GM18520 (cell line): Measurements from ENCODE around the gene SRGAP1.

Experiments
- ATAC-seq: cut with Tn5 transposase; IDR thresholded peaks from one replicate; pipeline ENCODE4 v1.9.1; 2021; ENCODE audit not compliant: unreplicated experiment

Gene SRGAP1

DNA sequence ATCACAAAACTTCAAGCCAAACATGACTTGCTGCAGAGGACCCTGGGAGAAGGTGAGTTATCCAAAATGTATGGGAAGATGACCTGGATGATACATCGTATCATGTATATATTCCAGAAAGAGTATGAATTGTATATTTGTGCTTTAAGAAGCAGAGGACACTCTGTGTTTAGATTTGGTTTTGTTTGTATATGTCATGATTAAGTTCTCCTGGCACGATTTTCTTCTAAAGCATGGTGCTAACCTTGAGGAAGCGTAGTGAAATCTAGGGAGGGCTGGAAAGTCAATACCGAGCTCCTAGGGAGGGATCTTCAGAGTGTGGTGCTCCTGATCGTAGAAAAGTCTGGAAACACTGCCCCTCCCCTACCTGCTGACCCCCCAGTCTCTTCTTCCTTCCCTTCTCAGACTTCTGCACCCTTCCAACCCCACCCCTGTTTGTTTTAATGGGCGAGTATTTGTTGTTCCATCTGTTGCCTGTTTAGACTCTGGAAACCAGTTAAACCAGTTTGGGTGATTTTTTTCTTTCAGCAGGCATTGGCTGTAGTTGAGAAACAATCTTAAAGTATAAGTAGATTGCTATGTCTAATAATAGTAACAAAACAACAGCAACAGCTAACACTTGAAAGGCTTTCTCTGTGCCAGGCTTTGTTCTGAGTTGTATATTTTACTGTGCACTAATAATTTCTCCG lies 236.0 kb downstream of the SRGAP1 start:
- ATAC-seq: no peak

DNA sequence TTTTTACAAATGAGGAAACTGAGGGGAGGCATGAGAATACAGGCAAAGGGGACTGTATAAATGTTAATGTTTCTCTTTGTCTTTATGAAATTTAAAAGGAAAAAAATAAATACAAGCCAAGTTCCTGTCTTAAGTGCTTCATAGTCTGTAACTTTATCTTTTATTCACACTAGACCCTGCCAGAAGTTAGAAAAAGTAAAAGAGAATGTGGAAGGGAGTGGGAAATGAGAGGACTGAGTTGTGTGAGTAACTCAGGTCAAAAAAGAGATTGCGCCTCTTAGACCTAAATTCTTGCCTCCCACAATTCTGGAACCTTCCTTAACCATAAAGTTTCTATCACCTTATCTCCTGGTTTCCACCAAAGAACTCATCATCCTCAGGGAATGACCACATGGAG lies 236.5 kb downstream of the SRGAP1 start:
- no peak for ATAC-seq

DNA sequence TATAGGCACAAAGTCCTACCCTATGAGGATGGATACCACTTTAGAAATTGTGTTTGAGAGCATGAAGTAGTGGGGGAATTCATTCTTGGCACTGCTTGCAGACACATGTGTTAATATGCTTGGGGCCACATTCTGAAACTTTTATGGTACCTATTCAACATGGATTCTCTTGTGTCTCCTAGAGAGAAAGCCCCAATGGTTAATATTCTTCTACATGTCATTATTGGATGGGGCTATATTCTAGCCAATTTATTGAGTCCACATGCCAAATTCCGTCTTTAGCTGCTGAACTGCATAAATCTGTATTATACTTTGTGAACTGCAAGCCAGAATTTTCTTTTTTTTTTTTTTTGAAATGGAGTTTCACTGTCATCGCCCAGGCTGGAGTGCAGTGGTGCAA lies 237.6 kb downstream of the SRGAP1 start:
- ATAC-seq: no peak

DNA sequence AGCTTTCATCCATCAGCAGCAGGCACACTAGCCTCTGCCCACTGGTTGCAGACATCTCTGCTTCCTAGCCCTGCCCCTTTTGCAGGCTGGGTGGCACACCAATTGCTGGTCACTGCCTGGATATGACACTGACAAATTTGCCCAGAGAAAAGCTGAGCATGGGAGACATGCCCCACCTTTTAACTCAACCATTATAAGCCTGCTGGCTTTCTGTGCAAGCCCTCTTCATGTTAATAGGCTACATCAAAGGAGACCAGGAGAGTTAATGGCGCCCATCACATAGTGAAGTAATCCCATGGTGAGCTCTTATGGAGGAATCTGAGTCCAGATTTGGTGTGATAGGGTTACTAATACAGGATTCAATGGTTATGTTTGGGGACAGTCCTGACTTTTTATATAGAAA lies 238.4 kb downstream of the SRGAP1 start:
- ATAC-seq: no peak

DNA sequence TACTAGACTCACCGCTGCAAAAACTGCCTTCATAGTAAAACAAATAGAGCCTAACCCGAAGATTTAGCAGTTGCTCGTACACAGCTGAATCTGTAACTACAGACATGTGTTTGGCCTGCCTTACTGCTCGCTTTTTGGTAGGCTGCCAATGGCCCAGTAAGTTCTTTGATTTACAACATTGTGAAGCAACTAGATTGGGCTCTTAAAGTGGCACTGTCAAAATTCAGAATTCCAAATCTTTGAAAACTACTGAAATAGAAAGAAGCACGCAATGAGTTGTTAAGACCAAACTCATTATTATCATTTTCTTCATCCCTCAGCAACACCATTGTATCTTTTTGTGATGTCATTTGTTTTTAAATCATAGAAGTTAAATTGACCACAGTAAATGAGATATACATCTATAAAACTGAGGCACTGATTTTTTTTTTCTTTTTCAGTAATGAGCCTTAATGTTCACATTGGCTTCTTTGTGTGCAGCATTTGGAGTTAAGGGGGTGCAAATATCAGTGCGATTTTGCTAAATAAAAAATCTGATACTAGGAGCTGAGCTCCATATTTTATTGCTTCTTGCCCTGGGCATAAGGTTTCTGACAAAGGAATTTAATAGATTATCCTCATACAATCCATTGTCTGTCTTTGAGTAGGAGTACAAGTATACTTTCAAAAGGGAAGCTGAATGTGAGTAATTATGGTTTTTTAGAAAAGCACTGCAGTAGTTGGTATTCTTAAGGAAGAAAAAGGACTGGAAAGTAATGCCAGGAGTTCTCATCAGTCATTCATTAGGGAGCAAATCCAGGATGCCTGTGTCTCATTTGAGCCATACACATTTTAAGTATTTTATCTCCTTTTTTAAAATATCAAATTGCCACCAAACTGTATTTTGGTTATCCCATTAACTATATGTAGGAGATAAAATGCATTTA lies 239.0 kb downstream of the SRGAP1 start:
- ATAC-seq: no peak

DNA sequence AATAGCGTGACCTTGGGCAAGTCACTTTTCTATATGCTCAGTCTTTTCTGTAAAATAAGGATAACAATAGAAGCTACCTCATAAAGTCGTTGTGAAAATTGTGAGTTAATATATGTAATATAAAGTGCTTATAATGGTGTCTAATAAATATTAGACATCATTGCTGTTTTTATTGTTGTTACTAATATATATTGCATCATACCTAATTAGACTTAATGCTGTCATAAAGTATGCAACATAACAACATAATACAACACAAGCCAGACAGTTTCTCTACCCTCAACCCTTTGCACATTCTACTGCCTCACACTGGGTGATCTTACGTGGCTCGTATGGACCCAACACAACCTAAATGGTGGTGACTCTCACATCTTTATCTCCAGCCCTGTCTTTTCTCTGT lies 240.7 kb downstream of the SRGAP1 start:
- no peak for ATAC-seq

DNA sequence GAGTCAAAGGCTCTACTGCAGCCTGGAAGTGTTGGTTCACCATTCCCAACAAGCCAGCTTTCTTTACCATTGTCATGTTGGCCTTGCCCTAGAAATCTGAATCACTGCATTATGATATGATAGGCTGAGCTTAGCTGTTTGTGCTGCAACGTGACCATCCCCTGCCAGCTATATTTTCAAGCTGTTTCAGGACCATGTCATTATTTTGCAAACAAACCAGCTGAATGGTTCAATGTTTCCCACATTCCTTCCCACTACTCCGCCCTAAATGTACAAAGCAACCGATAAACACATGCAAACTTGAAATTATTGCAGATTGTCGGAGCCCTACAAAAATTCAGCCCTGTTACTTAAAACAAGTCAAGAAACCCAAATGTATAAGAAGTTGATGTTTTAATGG lies 241.5 kb downstream of the SRGAP1 start:
- ATAC-seq: no peak

DNA sequence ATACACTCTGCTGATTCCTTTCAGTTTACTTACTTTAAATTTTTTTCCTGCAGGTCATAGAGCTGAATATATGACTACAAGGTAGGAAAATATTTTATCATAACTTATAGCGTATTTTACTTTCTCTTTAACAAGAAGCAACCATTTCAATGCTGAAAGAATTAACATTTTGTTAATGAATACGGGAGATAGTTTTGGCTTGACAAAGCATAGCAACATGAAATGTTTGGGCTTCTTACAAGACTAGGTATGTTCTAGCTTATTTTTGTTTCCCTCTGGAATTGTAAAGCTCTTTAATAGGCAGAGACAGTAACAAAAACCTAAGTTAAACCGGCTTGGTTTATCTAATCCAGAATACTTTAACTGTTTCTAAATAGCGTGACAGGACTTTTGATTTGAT lies 242.4 kb downstream of the SRGAP1 start:
- no peak for ATAC-seq

DNA sequence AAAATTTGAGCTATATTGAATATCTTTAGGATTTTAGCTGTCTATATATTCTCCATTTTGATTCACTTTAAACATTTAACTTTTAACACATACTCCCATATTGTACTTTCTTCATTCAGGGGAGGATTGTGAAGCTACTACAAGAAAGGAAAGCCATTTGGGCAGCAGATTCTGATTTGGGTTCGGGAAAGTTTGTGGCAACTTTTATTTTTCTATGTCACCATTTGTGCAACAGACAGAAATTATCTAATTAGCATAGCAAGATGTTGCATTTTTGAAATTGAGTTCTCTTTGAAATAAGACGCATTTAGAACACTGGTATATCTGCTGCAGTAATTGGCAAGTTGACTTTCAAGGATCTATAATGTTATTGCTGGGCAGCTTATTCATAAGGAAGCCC lies 243.3 kb downstream of the SRGAP1 start:
- no peak for ATAC-seq

DNA sequence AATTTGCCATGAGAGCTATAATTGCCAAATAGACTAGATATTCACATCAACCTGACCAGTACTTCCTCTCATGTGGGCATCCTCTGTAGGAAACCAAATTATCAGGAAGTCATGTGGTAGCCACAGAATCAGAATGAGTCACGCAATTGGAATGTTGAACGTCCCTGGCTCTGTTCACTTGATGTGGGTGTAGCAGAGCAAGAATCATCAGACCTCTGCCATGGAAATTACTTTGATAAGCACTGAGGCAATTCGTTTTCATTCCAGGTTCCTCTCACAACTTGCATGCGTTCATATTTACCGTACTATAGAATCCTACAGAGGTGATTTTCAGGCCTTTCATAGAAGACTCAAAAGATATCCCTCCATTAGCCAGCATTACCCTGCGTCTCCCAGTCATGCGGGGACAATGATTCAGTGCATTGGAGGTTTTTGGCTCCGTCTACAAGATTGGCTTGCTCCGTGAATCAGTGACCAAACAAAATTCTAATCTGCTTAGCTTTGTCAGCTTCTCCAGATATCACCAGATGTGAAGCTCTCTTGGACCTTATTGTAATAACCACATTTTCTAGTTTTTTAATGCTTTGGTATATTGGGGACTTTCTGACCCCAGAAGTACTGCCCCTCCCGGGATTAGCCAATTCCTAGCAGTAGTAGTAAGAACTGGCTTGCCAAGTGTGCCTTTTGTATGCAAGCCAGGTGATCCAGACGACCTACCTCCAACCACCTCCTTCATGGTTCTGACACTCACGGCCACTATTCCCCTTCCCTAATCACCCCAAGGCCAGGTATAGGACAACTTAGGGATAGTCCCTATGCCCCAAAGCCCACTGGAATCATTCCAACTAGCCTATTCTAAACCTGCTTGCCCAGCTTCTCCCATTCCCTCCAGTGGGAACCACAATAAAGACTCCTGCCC lies 244.2 kb downstream of the SRGAP1 start:
- no peak for ATAC-seq

DNA sequence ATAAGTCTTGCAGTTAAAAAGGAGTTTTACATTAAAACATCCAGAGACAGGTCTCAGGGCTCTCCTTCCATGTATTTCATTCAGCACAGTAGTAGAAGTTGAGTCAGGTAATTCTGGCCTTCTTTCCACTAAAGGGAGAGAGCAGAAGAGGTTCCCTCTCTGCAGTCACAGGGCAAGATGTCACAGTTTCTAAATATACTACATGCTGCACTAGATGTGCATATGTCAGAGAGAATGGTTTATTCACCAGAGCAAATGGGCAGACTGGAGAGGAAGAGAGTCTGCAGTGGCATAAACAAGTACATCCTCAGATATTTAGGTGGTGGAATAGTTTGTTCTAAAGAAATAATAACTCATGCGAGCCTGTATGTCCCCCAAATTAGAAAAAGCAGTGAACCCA lies 245.5 kb downstream of the SRGAP1 start:
- no peak for ATAC-seq

DNA sequence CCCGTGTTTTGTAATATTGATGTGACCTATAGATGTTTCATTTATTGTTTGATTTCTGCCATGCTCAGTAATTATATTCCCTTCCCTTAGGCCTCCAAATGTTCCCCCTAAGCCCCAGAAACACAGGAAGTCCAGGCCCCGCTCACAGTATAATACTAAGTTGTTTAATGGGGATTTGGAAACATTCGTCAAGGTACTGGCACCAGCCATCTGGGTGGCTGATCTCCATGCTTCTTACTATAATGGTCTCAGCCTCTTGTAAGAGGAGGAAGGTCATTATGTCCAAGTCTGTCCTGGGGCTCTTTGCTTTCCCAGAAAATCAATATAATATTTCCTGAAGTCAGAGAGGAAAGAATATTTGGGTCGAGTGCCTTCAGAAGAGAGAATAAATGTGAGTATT lies 246.7 kb downstream of the SRGAP1 start:
- no peak for ATAC-seq

DNA sequence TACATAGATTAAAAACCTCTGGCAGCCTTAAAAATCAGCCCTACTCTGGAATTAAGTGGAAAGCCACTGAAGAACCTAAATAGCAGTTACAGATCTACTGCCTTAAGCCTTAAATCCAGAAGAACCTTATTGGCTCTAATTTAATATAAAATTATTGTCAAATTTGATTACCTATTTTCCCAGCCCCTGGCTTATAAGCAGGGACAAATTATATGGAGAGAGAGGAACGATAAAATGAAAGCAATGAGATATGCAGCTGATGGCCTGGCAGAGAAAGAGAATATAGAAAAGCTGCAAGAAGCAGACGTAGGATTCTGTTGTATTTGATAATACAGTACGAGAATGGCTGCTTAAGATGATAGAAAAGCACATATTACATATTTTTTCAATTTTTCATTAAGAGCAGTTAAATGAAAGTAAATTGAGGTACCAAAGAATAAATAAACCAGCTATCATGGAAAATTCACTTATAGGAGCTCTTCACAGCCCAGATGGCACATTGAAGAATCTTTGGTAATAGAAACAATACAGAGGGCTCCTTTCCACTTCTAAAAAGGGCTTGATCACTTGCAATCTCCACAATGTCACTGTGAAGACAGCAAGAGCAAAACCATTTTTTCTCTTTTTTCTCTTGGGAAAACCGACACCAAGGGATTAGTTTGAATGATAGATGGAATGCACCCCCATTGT lies 248.2 kb downstream of the SRGAP1 start:
- ATAC-seq: no peak

DNA sequence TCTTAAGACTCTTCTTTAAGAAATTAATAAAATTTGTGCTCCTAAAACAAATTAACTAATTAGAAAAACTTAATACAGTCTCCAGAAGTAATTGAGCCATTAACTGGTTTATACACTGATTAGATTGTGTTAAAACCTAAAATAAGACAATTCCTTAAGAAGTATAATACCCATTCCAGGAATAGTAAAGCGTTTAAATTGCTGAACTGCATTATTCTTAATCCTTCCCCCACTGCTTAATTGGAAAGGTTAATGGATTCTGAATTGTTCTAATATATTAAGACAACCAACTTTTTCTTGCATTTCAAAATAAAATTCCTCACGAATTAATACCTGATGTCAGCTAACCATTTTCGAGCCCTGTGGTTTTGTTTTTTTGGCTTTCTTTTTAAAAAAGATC lies 249.2 kb downstream of the SRGAP1 start:
- no peak for ATAC-seq

DNA sequence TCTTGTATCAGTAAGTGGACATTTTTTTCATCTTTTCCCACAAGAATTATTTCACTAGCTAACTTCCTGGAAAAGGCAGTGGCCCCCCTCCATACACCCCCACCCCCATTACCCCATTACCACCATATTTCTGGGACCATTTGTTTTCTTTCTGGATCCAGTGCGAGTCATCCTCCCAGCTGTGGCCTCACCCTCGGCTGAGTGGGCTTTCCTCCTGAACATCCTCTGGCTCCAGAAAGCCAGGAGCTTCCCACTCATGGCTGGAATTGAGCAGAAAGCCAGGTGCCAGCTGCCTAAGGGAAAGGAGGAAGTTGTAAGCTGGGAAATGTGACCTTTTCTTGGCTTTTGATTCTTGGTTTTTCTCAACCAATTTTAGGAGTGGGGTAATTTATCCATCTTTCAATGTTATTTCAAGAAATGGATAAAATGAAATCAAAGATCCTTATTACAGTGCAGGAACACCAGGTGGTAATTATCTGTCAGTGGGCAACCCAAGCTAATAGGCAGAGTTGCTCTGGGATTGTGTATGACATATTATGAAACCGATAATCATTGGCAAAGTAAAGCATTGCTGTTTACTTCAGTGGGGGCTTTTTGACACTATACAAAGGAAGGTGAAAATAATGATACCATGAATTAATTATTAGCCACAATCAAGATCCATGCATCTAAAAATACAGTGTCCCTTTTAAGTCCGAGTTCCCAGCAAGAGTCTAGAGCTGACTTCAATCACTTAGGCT lies 253.0 kb downstream of the SRGAP1 start:
- ATAC-seq: no peak

DNA sequence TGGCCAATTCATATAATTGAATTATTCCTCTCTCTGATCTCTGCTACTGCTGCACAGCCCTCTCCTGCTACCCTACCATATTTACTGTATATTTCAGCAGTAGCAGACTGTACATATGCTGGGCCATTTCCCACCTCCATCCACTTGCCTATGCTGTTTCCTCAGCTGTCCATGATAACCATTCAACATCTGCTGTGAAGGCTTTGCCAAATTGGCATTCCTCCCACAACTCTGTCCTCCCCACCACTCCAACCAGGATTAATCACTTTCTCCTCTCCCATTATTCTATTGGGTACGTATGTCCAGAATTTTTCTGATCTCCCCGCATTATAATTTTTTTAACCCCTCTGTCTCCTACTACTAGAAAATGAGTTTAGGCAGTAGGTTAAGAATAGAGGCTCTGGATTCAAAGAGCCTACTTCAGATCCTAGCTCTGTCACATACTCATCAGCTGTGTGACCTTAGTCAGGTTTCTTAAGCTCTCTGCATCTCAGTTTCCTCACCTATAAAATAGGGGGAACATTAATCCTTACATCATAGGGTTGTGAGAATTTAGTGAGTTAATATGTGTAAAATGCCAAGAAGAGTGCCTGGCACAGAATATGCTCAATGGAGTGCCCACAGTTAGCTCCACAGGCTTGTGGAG lies 254.3 kb downstream of the SRGAP1 start:
- ATAC-seq: no peak

DNA sequence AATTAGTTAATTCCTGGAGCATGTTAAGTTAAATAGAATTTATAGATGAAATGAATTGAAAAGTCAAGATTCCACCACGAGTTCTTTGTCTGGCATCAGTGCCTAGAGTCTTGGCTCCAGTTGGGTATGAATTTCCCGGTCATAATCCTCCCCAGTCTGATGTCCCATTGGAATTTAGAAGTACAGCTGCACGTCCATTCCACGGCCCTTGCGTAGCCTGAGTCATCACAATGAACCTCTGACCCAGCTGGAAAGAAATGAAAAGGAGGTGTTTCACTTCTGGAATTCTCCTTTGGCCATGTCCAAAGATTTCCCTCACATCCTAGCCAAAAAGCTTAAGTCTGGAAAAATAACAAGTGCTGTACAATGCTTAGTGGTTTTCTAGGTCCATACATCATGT lies 254.9 kb downstream of the SRGAP1 start:
- no peak for ATAC-seq

DNA sequence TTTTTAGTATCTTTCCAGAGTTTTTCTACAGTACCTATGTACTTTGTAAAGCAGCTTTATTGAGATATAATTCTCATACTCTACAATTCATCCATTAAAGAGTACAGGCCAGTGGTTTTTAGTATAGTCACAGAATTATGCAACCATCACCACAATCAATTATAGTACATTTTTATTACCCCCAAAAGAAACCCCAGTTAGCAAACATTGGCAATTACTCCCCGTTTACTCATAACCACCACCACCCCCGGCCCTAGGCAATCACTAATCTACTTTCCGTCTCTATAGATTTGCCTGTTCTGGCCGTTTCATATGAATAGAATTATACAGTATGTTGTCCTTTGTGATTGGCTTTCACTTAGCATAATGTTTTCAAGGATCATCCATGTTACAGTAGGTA lies 257.8 kb downstream of the SRGAP1 start:
- no peak for ATAC-seq

DNA sequence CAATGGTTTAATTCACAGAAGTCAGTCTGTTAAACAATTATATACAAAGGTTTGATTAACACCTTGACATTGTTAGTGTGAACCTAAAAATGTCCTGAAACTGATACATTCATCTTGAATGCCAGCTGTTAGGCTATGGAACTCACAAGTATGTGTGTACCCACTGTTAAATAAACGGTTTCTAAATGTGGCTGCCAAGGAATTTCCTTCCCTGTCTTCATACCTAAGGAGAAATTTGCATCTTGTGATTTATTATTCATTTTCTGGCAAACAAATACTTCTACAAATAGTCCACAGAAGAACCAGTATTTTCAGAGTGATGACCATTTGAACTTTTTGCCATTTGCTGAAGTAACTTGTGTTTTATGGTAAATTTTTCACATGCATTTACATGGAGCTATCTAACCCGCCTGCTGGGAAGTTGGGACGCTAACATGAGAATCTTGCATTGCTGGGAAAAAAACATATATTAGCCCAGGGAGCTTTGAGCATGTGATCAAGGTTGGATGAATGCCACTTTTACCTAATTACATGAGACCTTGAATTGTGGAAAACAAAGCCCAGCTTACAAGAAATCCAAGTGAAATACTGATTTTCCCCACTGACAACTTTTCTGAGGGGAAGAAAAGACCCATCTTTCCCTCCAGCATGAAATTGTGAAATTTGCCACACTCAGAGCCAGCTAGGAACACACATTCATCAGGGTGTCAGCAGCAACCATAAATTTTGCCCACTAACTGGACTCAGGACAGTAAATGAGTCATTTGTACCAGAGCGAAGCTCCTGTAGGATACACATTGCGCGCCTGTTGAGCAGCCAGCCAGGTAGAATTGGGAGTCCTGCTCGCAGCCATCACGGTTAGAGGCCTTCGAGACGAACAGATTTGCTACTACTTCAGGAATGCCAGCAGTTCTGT lies 259.6 kb downstream of the SRGAP1 start:
- no peak for ATAC-seq
